HG02852 (cell line): ENCODE results near the gene RALGAPA1.

ENCODE experiments used
- ATAC-seq: cut with Tn5 transposase; IDR thresholded peaks from one replicate; pipeline ENCODE4 v1.9.1; 2021; ENCODE audit warnings: mild to moderate bottlenecking, moderate library complexity; ENCODE audit not compliant: unreplicated experiment

RALGAPA1 gene

DNA sequence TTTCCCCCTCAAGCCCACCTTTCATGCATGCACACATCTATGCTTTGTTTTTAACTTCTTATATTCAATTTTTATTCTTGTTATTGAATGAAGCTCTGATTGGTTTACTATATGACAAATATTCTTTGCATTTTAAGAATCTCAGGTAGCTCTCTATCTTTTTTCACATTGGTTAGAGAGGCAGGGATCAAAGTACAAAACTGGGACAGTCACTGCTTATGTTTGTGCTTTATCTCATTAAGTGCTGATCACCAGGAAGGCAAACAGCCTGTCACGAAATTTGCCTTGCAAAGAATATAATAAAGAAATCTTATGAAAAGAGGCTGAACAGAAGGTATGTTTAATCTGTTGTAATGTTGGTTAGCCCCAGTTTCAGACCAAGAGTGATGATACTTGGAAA is 304.8 kb downstream of the RALGAPA1 start:
- ATAC-seq: no peak

GRCh38 chr14:35503646-35504045 is 305.4 kb downstream of the RALGAPA1 start:
- no peak for ATAC-seq

DNA sequence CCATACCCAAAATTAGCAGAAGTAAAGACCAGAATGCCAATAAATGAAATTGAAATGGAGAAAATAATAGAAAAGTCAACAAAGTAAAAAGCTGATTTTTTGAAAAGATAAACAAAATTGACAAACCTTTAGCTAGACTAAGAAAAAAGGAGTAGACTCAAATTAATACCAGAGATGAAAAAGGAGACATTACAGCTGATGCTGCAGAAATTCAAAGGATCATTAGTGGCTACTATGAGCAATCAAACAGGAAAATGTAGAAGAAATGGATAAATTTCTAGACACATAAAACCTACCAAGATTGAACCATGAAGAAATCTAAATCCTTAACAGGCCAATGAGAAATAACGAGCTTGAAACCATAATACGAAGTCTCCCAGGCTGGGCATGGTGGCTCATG is 309.9 kb downstream of the RALGAPA1 start:
- ATAC-seq: no peak

GRCh38 chr14:35495278-35495677 is 313.8 kb downstream of the RALGAPA1 start:
- no peak for ATAC-seq

DNA sequence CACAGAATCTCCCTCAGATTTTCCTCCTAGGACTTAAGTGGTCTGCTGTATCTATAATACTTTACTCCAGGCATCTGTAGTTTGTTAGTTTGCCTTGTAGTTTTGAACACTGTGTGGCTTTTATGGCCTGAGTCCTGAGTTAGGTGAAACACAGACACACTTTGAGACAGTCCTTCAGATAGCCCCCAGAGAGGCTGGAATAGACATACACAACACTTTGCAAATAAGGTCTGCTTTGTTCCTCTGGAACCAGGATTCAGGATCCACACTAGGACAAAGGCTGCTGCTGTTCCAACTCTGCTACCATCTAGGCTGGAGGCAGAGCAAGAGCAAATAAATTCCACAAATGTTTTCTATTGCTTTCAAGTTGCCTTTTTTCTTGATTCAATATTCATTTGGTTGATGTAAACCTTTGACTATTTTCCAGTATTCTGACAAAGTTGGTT is 316.5 kb downstream of the RALGAPA1 start:
- ATAC-seq: no peak
